Smooth muscle cell (in vitro differentiated cells): ENCODE measurements around the gene CCSER2. TPM values are rescaled to one million over a fixed set of nuclear protein-coding genes. Genes with fewer than 3 reads are reported as not detected.

Source experiments
- DNase-seq: peaks from one replicate; lab custom pipeline; 2025; ENCODE audit not compliant: unreplicated experiment; lab: John Stamatoyannopoulos, UW
- H2AFZ ChIP-seq: fragments of 200-600 bp; sonication (generic); 2 replicates; pipeline ENCODE4 v1.6.0; 2016; ENCODE audit warnings: antibody characterized with exemption, low read depth, mild to moderate bottlenecking
- H3F3A ChIP-seq: fragments of 200-600 bp; sonication (generic); 2 replicates; pipeline ENCODE4 v1.6.0; 2017; ENCODE audit warnings: antibody characterized with exemption, low read depth
- H3K27ac ChIP-seq: fragments of 200-600 bp; sonication (generic); 2 replicates; pipeline ENCODE4 v1.5.1; 2016; ENCODE audit warnings: low read depth, mild to moderate bottlenecking
- H3K27me3 ChIP-seq: fragments of 200-600 bp; sonication (generic); 2 replicates; pipeline ENCODE4 v1.6.1; 2016; ENCODE audit warnings: low read depth, mild to moderate bottlenecking
- H3K36me3 ChIP-seq: fragments of 200-600 bp; sonication (generic); 2 replicates; pipeline ENCODE4 v1.5.1; 2016; ENCODE audit warnings: low read depth
- H3K4me1 ChIP-seq: fragments of 200-600 bp; sonication (generic); 2 replicates; pipeline ENCODE4 v1.5.1; 2016; ENCODE audit warnings: low read depth
- H3K4me2 ChIP-seq: fragments of 200-600 bp; sonication (generic); 2 replicates; pipeline ENCODE4 v1.6.0; 2016; ENCODE audit warnings: mild to moderate bottlenecking
- H3K4me3 ChIP-seq: fragments of 200-600 bp; sonication (generic); 2 replicates; pipeline ENCODE4 v1.5.1; 2016; ENCODE audit warnings: mild to moderate bottlenecking
- H3K79me2 ChIP-seq: fragments of 200-600 bp; sonication (generic); 2 replicates; pipeline ENCODE4 v1.6.0; 2016; ENCODE audit warnings: low read depth, mild to moderate bottlenecking
- H3K9ac ChIP-seq: fragments of 200-600 bp; sonication (generic); 2 replicates; pipeline ENCODE4 v1.6.0; 2016; ENCODE audit warnings: low read depth
- H3K9me3 ChIP-seq: fragments of 200-600 bp; sonication (generic); replicated peaks from 2 replicates; pipeline ENCODE4 v1.5.1; 2016; ENCODE audit warnings: low read depth
- H4K20me1 ChIP-seq: fragments of 200-600 bp; sonication (generic); 2 replicates; pipeline ENCODE4 v1.6.0; 2016; ENCODE audit warnings: low read depth
- CTCF ChIP-seq: fragments of 200-600 bp; sonication (generic); IDR thresholded peaks from 2 replicates; pipeline ENCODE4 v1.5.1; 2017; ENCODE audit warnings: borderline replicate concordance, mild to moderate bottlenecking, antibody characterized with exemption; ENCODE audit not compliant: insufficient read depth, poor library complexity, severe bottlenecking
- WGBS: methylation state at CpG from one replicate; pipeline ENCODE4 v1.1.7; 2016; ENCODE audit warnings: low lambda C conversion rate; 5-methylcytosine and 5-hydroxymethylcytosine counted together
- polyA plus RNA-seq: library from polyadenylated mRNA; unstranded; fragments of >200 nt; fragmentation: Nextera tagmentation; extraction: Ambion mirVana; gene quantifications from 2 replicates; pipeline ENCODE4 v1.2.1, GENCODE V29; 2016
- total RNA-seq: library from RNA; depleted of rRNA; stranded (reverse); fragments of >200 nt; gene quantifications from 2 replicates; pipeline ENCODE4 v1.2.3, GENCODE V29; 2014

The CCSER2 gene
- total and polyA plus RNA-seq, 2 experiments from 2014 or later: 32.8 to 42.1 TPM

GRCh38 chr10:84296091-84296981, 32.1 kb upstream of the CCSER2 start:
- peak overlapping the region; percentile 53 for H3K27ac ChIP-seq
- H4K20me1 ChIP-seq: no peaks in the 10 kb centered on the region
- H3K9me3 ChIP-seq: no peaks in the 10 kb centered on the region
- no peaks in the 10 kb centered on the region for H3K36me3 ChIP-seq
- H3F3A ChIP-seq: no peaks in the 10 kb centered on the region
- H3K4me2 ChIP-seq: peak overlapping the region; percentile 40
- H3K4me1 ChIP-seq: no peaks in the 10 kb centered on the region
- no peak for TF ChIP-seq CTCF
- WGBS: 45% methylated on average over 10 of the region's 10 CpGs
- no peaks in the 10 kb centered on the region for H3K27me3 ChIP-seq
- DNase-seq: no peak
- no peak overlapping the region for H2AFZ ChIP-seq
- H3K4me3 ChIP-seq: no peak overlapping the region
- H3K79me2 ChIP-seq: no peaks in the 10 kb centered on the region
- H3K9ac ChIP-seq: peak overlapping the region; percentile 6

- Histone ChIP-seq H2AFZ (no peak overlapping the region), H3F3A (no peaks in the 10 kb centered on the region), H3K4me2 (no peak overlapping the region), H3K9me3 (no peaks in the 10 kb centered on the region), H3K79me2 (no peaks in the 10 kb centered on the region), H3K36me3 (no peaks in the 10 kb centered on the region), H3K27ac (no peak overlapping the region), H3K4me1 (no peaks in the 10 kb centered on the region), H4K20me1 (no peaks in the 10 kb centered on the region), H3K9ac (no peak overlapping the region), H3K4me3 (no peak overlapping the region), H3K27me3 (no peaks in the 10 kb centered on the region)
- TF ChIP-seq CTCF: no peak
- DNase-seq: no peak
- WGBS: 93% methylated on average over 3 of the region's 3 CpGs
Observed at GRCh38 chr10:84298057-84298456, 30.3 kb upstream of the CCSER2 start.

- Histone ChIP-seq H4K20me1 (no peaks in the 10 kb centered on the region), H3K4me2 (no peak overlapping the region), H3K27me3 (no peaks in the 10 kb centered on the region), H3K79me2 (no peaks in the 10 kb centered on the region), H3K4me3 (no peak overlapping the region), H3K9me3 (no peaks in the 10 kb centered on the region), H2AFZ (no peak overlapping the region), H3K9ac (no peak overlapping the region), H3F3A (no peaks in the 10 kb centered on the region), H3K27ac (no peak overlapping the region), H3K4me1 (no peaks in the 10 kb centered on the region), H3K36me3 (no peaks in the 10 kb centered on the region)
- WGBS: 90% methylated on average over 2 of the region's 2 CpGs
- no peak for TF ChIP-seq CTCF
- DNase-seq: no peak
Observed at GRCh38 chr10:84302223-84302622, 26.2 kb upstream of the CCSER2 start.
